Large intestine (tissue), 12 donors: ENCODE data around the gene TRIM22. TPM values are rescaled to one million over a fixed set of nuclear protein-coding genes. Genes with fewer than 3 reads are reported as not detected.
A peak's percentile ranks its signal among the peaks of the same experiment; 100 is the strongest.
"Not testable (repeated sequence)": the region's sequence is repeated elsewhere in the genome, so short reads cannot be mapped to it uniquely, and the experiment has no call there.

Source experiments
- DNase-seq, 2 donors: peaks; one replicate each; pipeline versions ENCODE4 v3.0.0 to v3.0.0-alpha.2; 2013
- H3K27ac ChIP-seq: one replicate; pipeline ENCODE4 v1.5.1; 2013; ENCODE audit warnings: low read length
- H3K27me3 ChIP-seq: 2 replicates; pipeline ENCODE4 v1.6.1; 2013; ENCODE audit warnings: low read length; ENCODE audit not compliant: control insufficient read depth, insufficient read depth
- H3K36me3 ChIP-seq: 2 replicates; pipeline ENCODE4 v1.6.1; 2013; ENCODE audit warnings: low read length; ENCODE audit not compliant: control insufficient read depth, insufficient read depth
- H3K4me1 ChIP-seq: one replicate; pipeline ENCODE4 v1.6.1; 2013; ENCODE audit warnings: low read length; ENCODE audit not compliant: control insufficient read depth, insufficient read depth
- H3K4me3 ChIP-seq: one replicate; pipeline ENCODE4 v1.5.1; 2013; ENCODE audit warnings: low read length
- H3K9me3 ChIP-seq: one replicate; pipeline ENCODE4 v1.6.1; 2013; ENCODE audit warnings: mild to moderate bottlenecking, low read depth, low read length, moderate library complexity; ENCODE audit not compliant: control insufficient read depth
- WGBS: methylation state at CpG from one replicate; pipeline ENCODE4 v1.1.5; 2013; ENCODE audit warnings: low lambda C conversion rate; ENCODE audit not compliant: insufficient coverage; 5-methylcytosine and 5-hydroxymethylcytosine counted together
- long read RNA-seq, 11 donors: transcript quantifications; one replicate each; lab custom pipeline, GENCODE V29; 2026
- polyA plus RNA-seq: library from polyadenylated mRNA; unstranded; fragments of 120-200 nt; gene quantifications from one replicate; pipeline ENCODE4 v1.2.1, GENCODE V29; 2013

TRIM22 gene
- 15.2 TPM for polyA plus RNA-seq
- long read RNA-seq, donor 1, partial matches to known transcripts, result 0 of 1 reads
- long read RNA-seq, donor 1, other reads (novel, unspliced or antisense), result 0 of 1 reads
- long read RNA-seq, donor 2, partial matches to known transcripts, result 0 of 4 reads
- long read RNA-seq, donor 2, other reads (novel, unspliced or antisense), result 0 of 4 reads
- long read RNA-seq, donor 3, result 0 reads
- long read RNA-seq, donor 4, result 0 reads
- long read RNA-seq, donor 5, partial matches to known transcripts, result 0 of 1 reads
- long read RNA-seq, donor 5, other reads (novel, unspliced or antisense), result 0 of 1 reads
- long read RNA-seq, donor 6, partial matches to known transcripts, result 41 of 42 reads
- long read RNA-seq, donor 6, other reads (novel, unspliced or antisense), result 0 of 42 reads
- long read RNA-seq, donor 7, result 0 reads
- long read RNA-seq, donor 8, partial matches to known transcripts, result 0 of 2 reads
- long read RNA-seq, donor 8, other reads (novel, unspliced or antisense), result 0 of 2 reads
- long read RNA-seq, donor 9, partial matches to known transcripts, result 0 of 1 reads
- long read RNA-seq, donor 9, other reads (novel, unspliced or antisense), result 0 of 1 reads
- long read RNA-seq, donor 10, partial matches to known transcripts, result 0 of 3 reads
- long read RNA-seq, donor 10, other reads (novel, unspliced or antisense), result 0 of 3 reads
- long read RNA-seq, donor 11, partial matches to known transcripts, result 0 of 1 reads
- long read RNA-seq, donor 11, other reads (novel, unspliced or antisense), result 0 of 1 reads

- Histone ChIP-seq H3K4me1 (no peaks in the 10 kb centered on the region), H3K4me3 (peak within 1 kb of the TSS; percentile 18), H3K36me3 (no peaks in the 10 kb centered on the region), H3K9me3 (no peaks in the 10 kb centered on the region), H3K27ac (peak within 1 kb of the TSS; percentile 44), H3K27me3 (no peaks in the 10 kb centered on the region)
- no CpG with 5 or more reads among the region's 2 CpGs for WGBS
- DNase-seq, result peak; percentile 25 to 45
These were observed at the start of gene TRIM22 for GRCh38 chr11:5689551-5689983. Gene TRIM22, plus strand, starts transcription at chr11:5689790. Its CDS starts 6,443 bp downstream, at chr11:5696233.

- Histone ChIP-seq H3K27me3 (no peaks in the 10 kb centered on the region), H3K4me3 (no peak overlapping the region), H3K36me3 (peaks cover 29% of the 10 kb centered on the region), H3K9me3 (no peaks in the 10 kb centered on the region), H3K4me1 (no peaks in the 10 kb centered on the region), H3K27ac (no peak overlapping the region)
- WGBS, result 80% methylated on average over 1 of the region's 1 CpG
- no peak for DNase-seq
These were observed 49.6 kb upstream of the TRIM22 start for GRCh38 chr11:5639953-5640352.

GRCh38 chr11:5643585-5643984 lies 46.0 kb upstream of the TRIM22 start:
- DNase-seq, result no peak
- Histone ChIP-seq H3K4me1 (no peaks in the 10 kb centered on the region), H3K27me3 (no peaks in the 10 kb centered on the region), H3K4me3 (no peak overlapping the region), H3K9me3 (no peaks in the 10 kb centered on the region), H3K27ac (no peak overlapping the region), H3K36me3 (peaks cover 19% of the 10 kb centered on the region)

- no peak overlapping the region for H3K27ac ChIP-seq
- 100% methylated on average over 1 of the region's 3 CpGs for WGBS
- no peaks in the 10 kb centered on the region for H3K27me3 ChIP-seq
- DNase-seq, result no peak
- no peak overlapping the region for H3K4me3 ChIP-seq
- peaks cover 18% of the 10 kb centered on the region for H3K36me3 ChIP-seq
- H3K9me3 ChIP-seq, result no peaks in the 10 kb centered on the region
- no peaks in the 10 kb centered on the region for H3K4me1 ChIP-seq
These were observed 43.5 kb upstream of the TRIM22 start for GRCh38 chr11:5646139-5646538.

- Histone ChIP-seq H3K27ac (no peak overlapping the region), H3K4me1 (no peaks in the 10 kb centered on the region), H3K36me3 (no peaks in the 10 kb centered on the region), H3K27me3 (no peaks in the 10 kb centered on the region), H3K9me3 (no peaks in the 10 kb centered on the region), H3K4me3 (no peak overlapping the region)
- DNase-seq, result no peak
- WGBS, result 100% methylated on average over 3 of the region's 4 CpGs
These were observed 34.1 kb upstream of the TRIM22 start for GRCh38 chr11:5655474-5655873.

DNA sequence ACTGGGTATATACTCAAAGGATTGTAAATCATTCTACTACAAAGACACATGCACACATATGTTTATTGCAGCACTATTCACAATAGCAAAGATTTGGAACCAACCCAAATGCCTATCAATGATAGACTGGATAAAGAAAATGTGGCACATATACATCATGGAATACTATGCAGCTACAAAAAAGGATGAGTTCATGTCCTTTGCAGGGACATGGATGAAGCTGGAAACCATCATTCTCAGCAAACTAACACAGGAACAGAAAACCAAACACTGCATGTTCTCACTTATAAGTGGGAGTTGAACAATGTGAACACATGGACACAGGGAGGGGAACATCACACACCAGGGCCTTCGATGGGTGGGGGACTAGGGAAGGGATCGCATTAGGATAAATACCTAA lies 32.6 kb upstream of the TRIM22 start:
- not testable (repeated sequence) for H3K9me3 ChIP-seq, H3K36me3 ChIP-seq, H3K27me3 ChIP-seq, H3K4me3 ChIP-seq, DNase-seq, H3K27ac ChIP-seq, H3K4me1 ChIP-seq
- WGBS, result no CpG with 5 or more reads among the region's 2 CpGs

DNA sequence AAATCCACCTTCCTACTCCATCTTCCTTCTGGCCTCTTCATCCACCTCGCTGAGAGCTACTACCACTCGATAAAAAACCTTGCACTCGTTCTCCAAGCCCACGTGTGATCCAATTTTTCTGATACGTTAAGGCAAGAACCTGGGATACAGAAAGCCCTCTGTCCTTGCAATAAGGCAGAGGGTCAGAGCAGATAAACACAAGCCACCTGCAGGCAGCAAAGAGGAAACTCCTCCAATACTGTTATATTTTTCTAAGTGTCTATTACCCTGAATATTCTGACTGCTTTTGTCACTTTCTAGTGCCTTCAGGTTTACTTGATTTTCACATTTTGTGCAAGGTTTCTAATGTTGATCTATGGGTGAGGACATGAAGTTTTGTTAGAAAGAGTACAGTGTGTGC lies 31.3 kb upstream of the TRIM22 start:
- no CpG with 5 or more reads among the region's 5 CpGs for WGBS
- no peak overlapping the region for H3K27ac ChIP-seq
- H3K27me3 ChIP-seq, result no peaks in the 10 kb centered on the region
- no peaks in the 10 kb centered on the region for H3K9me3 ChIP-seq
- no peaks in the 10 kb centered on the region for H3K4me1 ChIP-seq
- no peak for DNase-seq
- H3K4me3 ChIP-seq, result no peak overlapping the region
- peaks cover 2% of the 10 kb centered on the region for H3K36me3 ChIP-seq

GRCh38 chr11:5663511-5663910 lies 26.1 kb upstream of the TRIM22 start:
- Histone ChIP-seq H3K27ac (no peak overlapping the region), H3K4me1 (no peaks in the 10 kb centered on the region), H3K36me3 (peaks cover 22% of the 10 kb centered on the region), H3K4me3 (no peak overlapping the region), H3K27me3 (no peaks in the 10 kb centered on the region), H3K9me3 (no peaks in the 10 kb centered on the region)
- WGBS, result no CpG with 5 or more reads among the region's 2 CpGs
- DNase-seq, result no peak

GRCh38 chr11:5665051-5665570 lies 24.5 kb upstream of the TRIM22 start:
- Histone ChIP-seq H3K4me3 (no peak overlapping the region), H3K27me3 (no peaks in the 10 kb centered on the region), H3K4me1 (no peaks in the 10 kb centered on the region), H3K9me3 (no peaks in the 10 kb centered on the region), H3K27ac (no peak overlapping the region), H3K36me3 (peaks cover 26% of the 10 kb centered on the region)
- DNase-seq, result no peak
- no CpG with 5 or more reads among the region's 4 CpGs for WGBS

DNA sequence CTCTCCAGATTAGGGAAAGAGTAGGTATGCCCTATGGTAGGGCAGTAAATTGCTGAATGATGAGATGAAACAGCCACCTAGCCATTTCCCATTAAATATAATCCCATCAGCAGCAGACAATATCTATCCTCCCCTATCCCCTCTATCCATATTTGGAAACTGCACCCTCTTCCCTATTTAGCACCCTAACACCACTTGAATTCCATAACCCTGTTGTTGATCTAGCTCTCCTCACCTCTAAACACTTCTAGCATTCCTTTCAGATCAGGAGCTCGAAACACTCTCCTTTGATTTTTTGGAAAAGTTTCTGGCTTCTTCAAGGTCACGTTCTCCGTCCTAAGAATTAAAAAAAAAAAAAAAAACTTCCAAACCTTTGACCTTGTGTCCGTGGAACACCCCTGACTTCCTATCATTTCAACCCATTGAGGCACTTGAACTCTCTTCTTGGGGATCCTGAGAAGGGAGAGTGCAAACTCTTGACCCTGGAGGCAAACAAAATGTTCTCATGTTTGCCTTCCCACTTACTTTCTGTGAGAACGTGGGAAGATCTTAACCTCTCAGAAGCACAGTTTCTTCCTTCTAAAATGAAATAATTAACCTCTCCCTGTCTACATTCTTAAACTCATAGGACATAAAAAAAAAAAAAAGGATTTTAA lies 23.7 kb upstream of the TRIM22 start:
- no peak overlapping the region for H3K27ac ChIP-seq
- no peak overlapping the region for H3K4me3 ChIP-seq
- peaks cover 31% of the 10 kb centered on the region for H3K36me3 ChIP-seq
- DNase-seq, result no peak
- H3K9me3 ChIP-seq, result no peaks in the 10 kb centered on the region
- H3K27me3 ChIP-seq, result no peaks in the 10 kb centered on the region
- H3K4me1 ChIP-seq, result no peaks in the 10 kb centered on the region
- WGBS, result no CpG with 5 or more reads among the region's 5 CpGs
